Stimulated activated CD4-positive, alpha-beta T cell treated with anti-CD3 and anti-CD28 coated beads, Interleukin-2, amount 100 ng/mL, for 24 hours (primary cell): ENCODE measurements around the gene RNF183.
A peak's percentile ranks its signal among the peaks of the same experiment; 100 is the strongest.
"Not testable (repeated sequence)": the region's sequence is repeated elsewhere in the genome, so short reads cannot be mapped to it uniquely, and the experiment has no call there.

Experiments
- DNase-seq, 2 donors: peaks; one replicate each; pipeline ENCODE4 v3.0.0-alpha.2; 2020

Gene RNF183

GRCh38 chr9:113315231-113315630 is 12.1 kb upstream of the RNF183 start:
- no peak for DNase-seq

DNA sequence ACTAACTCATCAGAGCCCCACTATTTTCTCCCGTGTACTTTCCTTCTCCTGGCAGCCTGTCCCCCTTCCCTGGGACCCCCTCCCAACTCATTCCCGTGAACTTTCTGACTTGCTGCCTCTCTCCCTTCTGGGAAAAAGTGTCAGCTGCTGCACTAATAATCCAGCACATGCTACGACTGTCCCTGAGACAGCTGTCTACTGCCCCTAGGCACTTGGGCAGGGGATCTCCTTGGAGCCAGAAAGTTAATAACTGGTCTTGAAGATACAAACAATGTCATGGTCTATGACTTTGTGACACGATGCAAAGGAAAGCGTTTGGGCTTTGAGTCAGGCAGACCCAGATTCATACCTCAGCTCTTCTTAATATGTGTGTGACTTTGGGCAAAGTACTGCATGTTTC is 10.1 kb upstream of the RNF183 start:
- DNase-seq, result no peak

- DNase-seq, result no peak
These were observed 8.8 kb upstream of the RNF183 start for GRCh38 chr9:113311961-113312360.

GRCh38 chr9:113310538-113310937 is 7.4 kb upstream of the RNF183 start:
- DNase-seq, result no peak

DNA sequence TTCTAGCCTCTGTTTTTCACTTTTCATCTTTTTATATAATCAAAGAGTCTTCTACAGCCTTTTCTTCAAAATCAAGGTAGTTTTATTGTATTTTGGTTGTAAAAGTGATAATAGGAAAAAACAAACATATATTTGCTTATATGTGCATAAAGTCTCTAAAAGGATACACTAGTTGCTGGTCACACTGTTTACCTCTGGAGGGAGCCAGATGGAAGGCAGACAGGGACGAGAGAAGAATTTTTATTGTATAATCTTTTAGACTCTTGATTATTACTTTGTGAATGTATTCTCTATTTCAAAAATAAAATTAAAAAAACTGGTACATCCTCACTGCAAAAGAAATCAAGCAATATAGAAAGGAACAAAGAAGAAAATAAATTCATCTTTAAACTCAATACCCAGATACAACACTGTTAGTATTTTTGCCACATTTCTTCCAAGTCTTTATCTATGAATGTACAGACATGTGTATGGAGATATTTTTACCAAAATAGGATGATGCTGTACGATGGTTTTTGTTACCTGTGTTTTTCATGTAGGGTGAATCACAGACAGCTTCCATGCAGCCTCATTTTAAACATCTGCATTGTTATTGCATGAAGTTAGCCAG is 6.1 kb upstream of the RNF183 start:
- peak in 1 of 2 donors; percentile 7 for DNase-seq

GRCh38 chr9:113307396-113307975 is 4.3 kb upstream of the RNF183 start:
- no peak for DNase-seq

DNA sequence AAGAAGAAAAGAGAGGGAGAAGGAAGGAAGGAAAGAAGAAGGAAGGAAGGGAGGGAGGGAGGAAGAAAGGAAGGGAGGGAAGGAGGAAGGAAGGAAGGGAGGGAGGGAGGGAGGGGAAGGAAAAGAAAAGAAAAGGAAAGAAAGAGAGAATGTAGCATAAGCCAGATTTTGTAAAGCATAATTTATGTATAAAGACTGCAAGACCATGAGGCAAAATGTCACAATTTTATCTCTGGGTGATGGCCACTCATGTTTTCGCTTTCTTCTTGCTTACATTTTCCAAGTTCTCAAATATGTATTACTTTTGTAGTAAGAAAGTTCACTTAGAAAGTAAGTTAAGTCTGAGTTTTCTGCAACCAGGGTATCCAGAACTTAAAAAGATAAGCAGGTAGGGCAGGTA is 3.4 kb upstream of the RNF183 start:
- no peak for DNase-seq

GRCh38 chr9:113301548-113301947 is 1.6 kb downstream of the RNF183 start:
- no peak for DNase-seq

- no peak for DNase-seq
These were observed 3.3 kb downstream of the RNF183 start for GRCh38 chr9:113299800-113300292.

- no peak for DNase-seq
These were observed 4.0 kb downstream of the RNF183 start for GRCh38 chr9:113298924-113299770.

DNA sequence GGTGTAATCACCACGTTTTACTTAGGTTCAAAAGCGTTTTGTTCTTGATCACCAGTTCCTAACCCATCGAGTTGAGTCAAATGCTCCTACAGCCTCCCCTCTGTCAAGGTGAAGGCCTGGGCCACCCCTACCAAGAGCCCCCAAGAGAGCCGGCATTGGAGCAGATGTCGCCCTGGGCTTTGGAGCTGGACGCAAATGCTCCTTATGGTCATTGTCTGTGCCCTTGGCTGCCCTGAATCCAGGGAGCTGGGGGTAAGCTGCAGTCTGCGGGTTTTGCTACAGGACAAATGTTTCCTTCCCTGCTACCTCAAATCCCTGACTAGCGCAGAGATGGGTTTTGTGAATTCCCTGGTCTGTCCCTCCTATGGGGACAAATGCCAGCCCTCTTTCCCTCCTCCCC is 4.9 kb downstream of the RNF183 start:
- DNase-seq, result no peak

GRCh38 chr9:113296796-113297558 is 6.2 kb downstream of the RNF183 start:
- no peak for DNase-seq

- DNase-seq, result not testable (repeated sequence)
These were observed 6.9 kb downstream of the RNF183 start for GRCh38 chr9:113296247-113296646.

- DNase-seq, result no peak
These were observed 9.8 kb downstream of the RNF183 start for GRCh38 chr9:113293285-113293878.

DNA sequence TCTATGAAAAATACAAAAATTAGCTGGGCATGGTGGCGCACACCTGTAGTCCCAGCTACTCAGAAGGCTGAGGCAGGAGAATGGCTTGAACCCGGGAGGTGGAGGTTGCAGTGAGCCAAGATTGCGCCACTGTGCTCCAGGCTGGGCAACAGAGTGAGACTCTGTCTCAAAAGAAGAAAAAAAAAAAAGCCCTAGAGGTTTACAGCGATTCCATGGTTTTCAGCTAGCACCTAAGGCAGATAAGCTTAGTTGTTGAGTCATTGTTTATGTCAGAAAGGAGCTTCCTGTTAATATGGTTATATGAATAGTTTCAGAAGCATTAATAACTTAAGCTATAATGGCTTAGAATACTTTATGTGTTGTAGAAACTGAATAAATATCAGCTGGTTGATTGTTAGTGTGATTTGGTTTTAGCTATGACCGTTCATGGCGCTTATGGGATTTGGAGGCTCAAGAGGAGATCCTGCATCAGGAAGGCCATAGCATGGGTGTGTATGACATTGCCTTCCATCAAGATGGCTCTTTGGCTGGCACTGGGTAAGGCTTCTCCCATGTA is 13.0 kb downstream of the RNF183 start:
- no peak for DNase-seq

GRCh38 chr9:113289091-113289490 is 14.1 kb downstream of the RNF183 start:
- DNase-seq, result no peak

GRCh38 chr9:113281356-113281755 is 21.8 kb downstream of the RNF183 start:
- no peak for DNase-seq

DNA sequence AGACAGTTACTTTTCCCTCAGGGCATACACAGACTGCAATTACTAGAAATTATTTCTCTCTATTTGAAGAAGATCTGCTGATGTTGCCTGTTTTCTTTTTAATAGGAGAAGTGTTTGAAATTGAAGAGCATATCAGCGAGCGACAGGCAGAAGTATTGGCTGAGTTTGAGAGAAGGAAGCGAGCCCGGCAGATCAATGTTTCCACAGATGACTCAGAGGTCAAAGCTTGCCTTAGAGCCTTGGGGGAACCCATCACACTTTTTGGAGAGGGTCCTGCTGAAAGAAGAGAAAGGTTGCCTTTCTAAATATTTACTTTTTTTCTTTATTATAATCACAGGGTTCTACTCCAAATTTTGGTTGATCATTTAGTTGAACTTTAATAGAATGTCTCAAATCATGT is 24.3 kb downstream of the RNF183 start:
- DNase-seq, result no peak

- peak; percentile 96 to 97 for DNase-seq
These were observed 27.7 kb downstream of the RNF183 start, which contains the start of the genes CDC26 and PRPF4 for GRCh38 chr9:113275157-113276131. CDC26 (minus strand) TSS chr9:113275572; CDS start chr9:113272507, 3,065 bp downstream. PRPF4 (plus strand) TSS chr9:113275658; CDS start chr9:113275744, 86 bp downstream.

- peak in 1 of 2 donors; percentile 36 for DNase-seq
These were observed 28.6 kb downstream of the RNF183 start for GRCh38 chr9:113274474-113275156.
